NOMO-1 treated with DMSO at 0.1 percent for 48 hours (cell line): ENCODE data around the gene NPHP4.
"Not testable (repeated sequence)": the region's sequence is repeated elsewhere in the genome, so short reads cannot be mapped to it uniquely, and the experiment has no call there.

Experiments used
- DNase-seq: peaks from one replicate; lab custom pipeline; 2025; ENCODE audit not compliant: unreplicated experiment; lab: John Stamatoyannopoulos, UW

NPHP4 gene

GRCh38 chr1:6024376-6024775 is 32.2 kb upstream of the NPHP4 start:
- DNase-seq, result no peak

DNA sequence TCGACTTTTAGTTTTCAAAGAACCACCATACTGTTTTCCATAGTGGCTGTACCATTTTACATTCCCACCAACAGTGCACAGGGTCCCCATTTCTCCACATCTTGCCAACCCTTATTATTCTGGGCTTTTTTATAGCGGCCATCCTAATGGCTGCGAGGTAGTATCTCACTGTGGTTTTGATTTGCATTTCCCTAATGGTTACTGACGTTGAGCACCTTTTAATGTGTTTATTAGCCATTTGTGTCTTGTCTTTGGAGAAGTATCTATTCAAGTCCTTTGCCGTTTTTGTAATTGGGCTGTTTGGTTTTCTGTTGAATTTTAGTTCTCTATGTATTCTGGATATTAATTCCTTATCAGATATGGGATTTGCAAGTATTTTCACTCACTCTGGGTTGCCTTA is 31.1 kb upstream of the NPHP4 start:
- DNase-seq, result no peak

DNA sequence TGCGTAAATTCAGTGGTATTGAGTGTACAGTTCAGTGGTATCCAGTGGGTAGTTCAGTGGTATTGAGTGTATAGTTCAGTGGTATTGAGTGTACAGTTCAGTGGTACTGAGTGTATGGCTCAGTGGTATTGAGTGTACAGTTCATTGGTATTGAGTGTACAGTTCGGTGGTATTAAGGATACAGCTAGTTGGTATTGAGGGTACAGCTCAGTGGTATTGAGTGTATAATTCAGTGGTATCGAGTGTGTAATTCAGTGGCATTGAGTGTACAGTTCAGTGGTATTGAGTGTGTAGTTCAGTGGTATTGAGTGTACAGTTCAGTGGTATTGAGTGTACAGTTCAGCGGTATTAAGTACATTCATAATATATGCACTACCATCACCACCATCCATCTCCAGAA is 30.0 kb upstream of the NPHP4 start:
- DNase-seq, result no peak

DNA sequence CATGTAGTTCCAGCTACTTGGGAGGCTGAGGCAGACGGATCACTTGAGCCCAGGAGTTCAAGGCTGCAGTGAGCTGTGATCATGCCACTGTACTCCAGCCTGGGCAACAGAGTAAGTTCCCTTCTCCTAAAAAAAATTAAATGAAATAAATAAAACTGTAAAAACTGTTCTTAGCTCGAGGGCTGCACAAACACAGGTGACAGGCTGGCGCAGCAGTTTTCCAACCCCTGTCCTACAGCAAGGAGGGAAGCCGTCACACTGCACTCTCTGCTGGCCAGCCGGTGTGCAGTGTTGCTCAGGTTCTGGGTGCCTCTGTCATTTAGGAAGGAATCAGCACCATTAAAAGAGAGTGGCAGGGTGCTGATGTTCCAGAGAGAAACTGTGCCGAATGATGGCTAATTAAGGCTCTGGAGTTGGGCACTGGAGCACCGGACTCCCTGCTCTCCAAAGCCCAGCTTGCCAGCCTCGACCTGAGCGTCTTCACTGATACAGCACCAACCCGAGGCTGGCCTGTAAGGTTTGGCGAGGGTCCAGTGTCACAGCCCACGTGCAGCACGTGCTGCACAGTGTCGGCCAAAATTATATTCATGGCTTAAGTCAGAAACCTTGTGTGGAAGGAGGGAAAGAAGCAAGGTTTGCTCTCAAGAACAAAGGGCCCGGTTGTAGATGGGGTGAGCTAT is 27.1 kb upstream of the NPHP4 start:
- no peak for DNase-seq

- DNase-seq, result not testable (repeated sequence)
Measured at GRCh38 chr1:6017654-6018053, 25.4 kb upstream of the NPHP4 start.

- no peak for DNase-seq
Measured at GRCh38 chr1:6016191-6016865, 24.1 kb upstream of the NPHP4 start.

DNA sequence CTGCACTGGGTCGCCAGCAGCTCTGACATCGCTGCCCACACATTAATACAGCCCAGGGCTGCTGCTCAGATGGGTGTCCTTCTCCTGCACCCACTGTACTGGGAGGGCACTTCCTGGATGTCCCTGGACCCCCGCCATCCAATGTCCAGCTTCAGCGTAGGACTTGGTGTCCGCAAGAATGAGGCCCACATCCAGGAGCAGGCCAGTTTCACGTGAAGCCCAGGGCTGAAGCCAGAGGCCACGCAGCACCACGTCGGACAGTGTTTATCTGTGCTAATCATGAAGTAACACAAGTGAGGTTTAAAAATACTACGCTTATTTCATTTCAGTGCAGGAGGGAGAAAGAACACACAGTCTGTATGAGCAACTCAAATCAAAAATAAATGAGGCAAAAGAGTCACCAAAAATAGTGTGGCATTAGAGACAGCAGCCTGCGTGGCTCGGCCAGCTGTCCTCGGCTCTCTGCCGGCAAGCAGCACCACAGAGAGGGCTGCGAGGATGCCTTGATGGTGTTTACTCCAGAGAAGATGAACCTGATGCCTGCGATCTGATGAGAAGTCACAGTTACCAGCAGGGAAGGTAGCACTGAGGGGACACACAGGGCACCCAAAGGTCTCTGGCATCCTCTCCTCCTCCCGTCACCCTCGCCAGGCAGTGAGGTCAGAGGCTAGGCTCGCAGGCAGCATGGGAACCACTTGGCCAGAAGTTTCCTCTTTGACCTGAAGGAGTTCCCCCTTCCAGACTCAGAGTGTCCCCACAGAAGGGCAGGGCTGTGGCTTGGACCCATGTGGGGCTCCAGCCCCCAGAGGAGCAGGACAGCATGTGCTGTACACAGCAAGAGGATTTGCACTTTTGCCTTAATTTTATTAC is 22.1 kb upstream of the NPHP4 start:
- DNase-seq, result no peak

- no peak for DNase-seq
Measured at GRCh38 chr1:6013491-6013890, 21.3 kb upstream of the NPHP4 start.

GRCh38 chr1:6012529-6013318 is 20.5 kb upstream of the NPHP4 start:
- DNase-seq, result no peak

- DNase-seq, result no peak
Measured at GRCh38 chr1:6011946-6012258, 19.7 kb upstream of the NPHP4 start.

DNA sequence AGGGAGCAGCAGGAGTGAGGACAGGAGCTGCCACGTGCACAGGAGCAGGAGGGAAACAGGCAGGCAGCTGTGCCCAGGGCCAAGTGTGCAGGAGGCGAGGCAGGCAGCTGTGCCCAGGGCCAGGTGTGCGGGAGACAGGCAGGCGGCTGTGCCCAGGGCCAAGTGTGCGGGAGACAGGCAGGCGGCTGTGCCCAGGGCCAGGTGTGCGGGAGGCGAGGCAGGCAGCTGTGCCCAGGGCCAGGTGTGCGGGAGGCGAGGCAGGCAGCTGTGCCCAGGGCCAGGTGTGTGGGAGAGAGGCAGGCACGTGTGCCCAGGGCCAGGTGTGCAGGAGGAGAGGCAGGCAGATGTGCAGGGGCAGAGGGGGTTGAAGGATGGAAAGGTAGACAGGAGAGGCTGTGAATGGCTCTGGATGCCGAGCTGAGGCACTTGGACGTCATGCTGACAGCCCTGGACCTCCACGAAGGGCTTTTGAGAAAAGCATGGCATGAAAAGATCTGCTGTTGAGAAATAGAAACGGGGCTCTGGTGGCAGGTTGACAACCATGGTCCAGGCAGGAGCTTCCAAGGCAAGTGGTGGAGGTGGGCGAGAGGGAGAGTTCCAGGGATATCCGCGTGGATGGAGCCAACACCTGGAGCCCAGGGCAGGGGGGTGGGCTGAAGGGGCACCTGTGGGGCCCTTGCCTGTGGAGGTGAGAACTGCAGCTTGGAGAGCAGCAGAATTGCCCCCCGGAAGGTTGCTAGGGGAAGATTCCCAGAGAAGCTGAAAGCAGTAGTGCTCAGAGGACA is 19.1 kb upstream of the NPHP4 start:
- no peak for DNase-seq

DNA sequence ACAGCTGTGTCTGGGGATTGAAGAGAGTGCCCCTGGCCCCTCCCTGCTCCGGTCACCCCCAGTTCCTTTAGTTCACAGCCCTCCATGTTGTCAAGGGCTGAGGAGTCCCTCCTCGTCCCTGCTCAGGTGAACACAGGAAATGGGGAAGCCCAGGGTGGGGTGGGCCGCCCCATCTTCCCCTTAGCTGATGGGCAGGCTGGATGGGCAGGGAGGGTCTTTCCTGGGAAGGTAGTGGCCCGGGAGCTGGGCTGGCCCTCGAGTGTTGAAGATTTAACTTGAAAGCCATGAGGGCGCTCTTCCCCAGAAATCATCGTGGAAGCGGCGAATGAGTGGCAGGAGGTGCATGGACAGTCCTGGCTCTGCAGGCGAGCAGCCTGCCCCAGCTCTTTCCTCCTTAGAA is 18.3 kb upstream of the NPHP4 start:
- DNase-seq, result no peak

DNA sequence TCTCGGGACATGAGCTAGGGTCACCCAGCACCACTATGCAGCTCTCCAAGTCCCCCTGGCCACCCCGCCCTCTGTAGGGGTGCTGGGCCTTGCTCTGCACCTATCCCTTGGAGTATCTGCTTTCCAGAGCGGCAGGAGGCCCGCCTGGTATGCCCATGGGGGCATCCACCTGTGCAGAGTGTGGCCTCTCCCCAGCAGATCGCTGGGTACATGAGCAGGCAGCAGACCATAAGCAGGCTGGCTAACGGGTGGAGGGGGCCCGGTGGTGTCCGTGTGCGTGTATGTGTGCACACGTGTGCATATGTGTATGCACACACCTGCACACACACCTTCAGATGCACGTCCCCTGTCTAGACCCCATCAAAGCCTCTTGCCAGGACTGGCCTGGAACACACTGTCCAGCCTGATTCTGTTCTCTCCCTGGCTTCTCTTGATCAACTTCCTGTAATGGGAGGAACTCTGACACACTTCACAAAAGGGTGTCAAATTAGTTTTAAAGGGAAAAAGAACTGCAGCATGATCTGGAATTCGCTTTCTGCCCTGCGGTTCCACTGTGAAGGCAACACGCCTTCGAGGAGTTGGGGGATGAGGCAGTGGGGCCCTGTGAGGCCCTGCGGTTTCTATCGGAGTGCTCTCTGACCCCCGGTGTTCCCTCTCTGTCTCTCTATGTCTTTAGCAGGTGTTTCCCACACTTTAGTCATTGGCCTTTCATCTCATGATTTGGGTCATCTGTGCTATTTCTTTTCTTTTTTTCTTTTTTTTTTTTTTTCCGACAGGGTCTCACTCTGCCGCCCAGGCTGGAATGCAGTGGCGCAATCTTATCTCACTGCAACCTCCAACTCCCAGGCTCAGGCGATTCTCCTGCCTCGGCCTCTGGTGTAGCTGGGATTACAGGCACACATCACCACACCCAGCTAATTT is 17.2 kb upstream of the NPHP4 start:
- DNase-seq, result no peak

GRCh38 chr1:6008696-6009095 is 16.5 kb upstream of the NPHP4 start:
- DNase-seq, result no peak

- no peak for DNase-seq
Measured at GRCh38 chr1:6008084-6008415, 15.8 kb upstream of the NPHP4 start.

- no peak for DNase-seq
Measured at GRCh38 chr1:6007318-6008083, 15.3 kb upstream of the NPHP4 start.

- no peak for DNase-seq
Measured at GRCh38 chr1:6006882-6007281, 14.7 kb upstream of the NPHP4 start.

DNA sequence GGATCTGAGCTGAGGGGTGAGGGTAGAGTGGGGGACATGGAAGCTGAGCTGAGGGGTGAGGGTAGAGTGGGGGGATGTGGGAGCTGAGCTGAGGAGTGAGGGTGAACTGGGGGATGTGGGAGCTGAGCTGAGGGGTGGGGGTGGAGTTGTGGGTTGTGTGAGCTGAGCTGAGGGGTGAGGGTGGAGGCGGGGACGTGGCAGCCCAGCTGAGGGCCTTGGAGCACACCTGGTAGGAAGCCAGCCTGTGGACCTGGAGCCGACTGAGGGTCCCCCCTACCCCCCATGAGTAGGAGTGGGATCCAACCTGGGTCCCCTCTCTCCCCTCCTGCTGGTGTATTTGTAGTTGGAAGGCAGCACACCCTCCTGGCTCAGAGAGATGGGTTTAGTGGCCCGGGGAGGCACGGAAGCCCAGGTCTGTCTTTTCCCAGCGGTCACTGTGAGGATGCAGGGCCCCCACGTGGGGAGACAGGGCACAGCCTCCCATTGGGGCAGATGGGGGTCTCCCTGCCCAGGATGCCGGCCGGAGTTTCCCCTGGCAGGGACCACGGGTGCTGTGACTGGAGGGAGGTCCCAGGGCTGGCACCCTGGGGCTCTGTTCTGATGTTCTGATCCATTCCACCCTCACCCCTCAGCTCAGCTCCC is 13.2 kb upstream of the NPHP4 start:
- no peak for DNase-seq
